HG02798 (cell line): ENCODE data around the gene SIK2.

Source experiments
- ATAC-seq: cut with Tn5 transposase; IDR thresholded peaks from one replicate; pipeline ENCODE4 v1.9.1; 2021; ENCODE audit warnings: mild to moderate bottlenecking; ENCODE audit not compliant: unreplicated experiment, poor library complexity

SIK2 gene

DNA sequence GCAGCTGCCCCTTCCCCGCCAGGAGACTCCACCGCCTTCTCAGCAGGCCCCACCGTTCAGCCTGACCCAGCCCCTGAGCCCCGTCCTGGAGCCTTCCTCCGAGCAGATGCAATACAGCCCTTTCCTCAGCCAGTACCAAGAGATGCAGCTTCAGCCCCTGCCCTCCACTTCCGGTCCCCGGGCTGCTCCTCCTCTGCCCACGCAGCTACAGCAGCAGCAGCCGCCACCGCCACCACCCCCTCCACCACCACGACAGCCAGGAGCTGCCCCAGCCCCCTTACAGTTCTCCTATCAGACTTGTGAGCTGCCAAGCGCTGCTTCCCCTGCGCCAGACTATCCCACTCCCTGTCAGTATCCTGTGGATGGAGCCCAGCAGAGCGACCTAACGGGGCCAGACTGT, 121.3 kb downstream of the SIK2 start:
- ATAC-seq, result no peak

DNA sequence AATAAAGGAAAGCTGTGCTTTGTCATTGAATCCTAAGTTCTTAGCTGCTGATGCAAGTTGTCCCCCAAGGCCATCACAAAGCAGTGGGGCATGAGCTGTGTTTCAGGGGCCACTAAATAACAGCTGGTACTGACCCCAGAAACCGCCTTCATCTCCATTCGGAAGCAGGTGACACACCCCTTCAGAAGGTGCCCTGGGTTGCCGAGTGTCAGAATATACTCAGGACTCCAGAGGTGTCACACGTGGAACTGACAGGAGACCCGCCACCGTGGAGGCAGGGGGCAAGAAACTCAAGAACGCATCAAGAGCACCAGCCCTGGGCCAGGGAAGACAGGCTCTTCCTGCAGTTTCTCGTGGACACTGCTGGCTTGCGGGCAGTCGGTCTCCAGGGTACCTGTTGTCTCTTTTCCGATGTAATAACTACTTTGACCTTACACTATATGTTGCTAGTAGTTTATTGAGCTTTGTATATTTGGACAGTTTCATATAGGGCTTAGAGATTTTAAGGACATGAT, 122.4 kb downstream of the SIK2 start:
- ATAC-seq, result no peak

DNA sequence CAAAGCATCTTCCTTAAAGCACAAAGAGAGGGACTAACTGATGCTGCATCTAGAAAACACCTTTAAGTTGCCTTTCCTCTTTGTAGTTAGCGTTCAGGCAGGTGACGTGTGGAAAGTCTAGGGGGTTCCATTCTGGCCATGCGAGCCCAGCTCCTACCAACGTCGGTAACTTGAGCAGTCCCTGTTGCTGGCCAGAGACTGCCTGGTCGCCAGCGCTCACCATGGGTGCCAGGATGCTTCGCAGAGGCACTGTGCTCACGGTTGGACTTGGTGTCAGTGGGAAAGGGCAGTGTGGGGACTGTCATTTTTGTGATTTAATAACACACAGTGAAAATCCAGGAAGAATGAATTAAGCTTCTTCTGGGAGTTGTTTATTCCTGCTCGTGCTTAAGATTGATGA, 123.4 kb downstream of the SIK2 start:
- no peak for ATAC-seq

DNA sequence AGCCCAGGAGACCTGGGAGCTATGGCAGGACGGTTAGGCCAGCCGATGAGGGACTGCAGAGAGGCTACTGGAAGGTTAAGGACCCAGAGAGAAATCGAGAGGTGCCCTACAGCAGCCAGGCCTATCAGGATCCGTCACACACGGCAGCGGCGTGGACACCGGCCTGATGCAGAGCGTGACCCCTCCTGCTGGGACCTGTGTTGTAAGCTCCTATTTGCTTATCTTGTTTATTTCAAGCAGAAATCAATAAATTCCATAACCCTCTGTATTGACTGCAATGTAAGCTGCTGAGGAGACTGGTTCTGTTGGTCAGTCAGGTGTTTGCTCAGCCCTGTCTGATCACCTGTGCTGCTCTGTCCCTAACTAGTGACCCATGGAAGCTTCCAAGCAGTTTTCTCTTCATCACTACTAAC, 124.1 kb downstream of the SIK2 start:
- no peak for ATAC-seq

DNA sequence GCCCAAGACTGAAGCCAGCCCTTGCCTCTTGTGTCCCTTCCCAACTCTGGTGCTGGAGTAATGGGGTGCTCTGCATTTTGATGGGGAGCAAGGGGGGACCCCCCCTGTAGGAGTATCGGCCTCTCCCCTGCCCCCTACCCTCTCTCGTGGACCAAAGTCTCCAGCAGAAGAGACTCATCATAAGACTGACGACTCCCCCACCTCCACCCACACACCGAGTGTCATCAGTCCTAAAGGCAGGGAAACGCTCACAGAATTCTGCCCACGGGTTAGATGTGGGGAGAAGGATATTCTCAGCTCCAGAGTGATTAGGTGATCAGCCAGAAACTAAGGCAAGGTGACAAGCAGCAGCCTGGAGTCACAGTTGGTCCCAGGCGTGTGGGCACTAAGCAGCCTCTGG, 125.2 kb downstream of the SIK2 start:
- ATAC-seq, result no peak

DNA sequence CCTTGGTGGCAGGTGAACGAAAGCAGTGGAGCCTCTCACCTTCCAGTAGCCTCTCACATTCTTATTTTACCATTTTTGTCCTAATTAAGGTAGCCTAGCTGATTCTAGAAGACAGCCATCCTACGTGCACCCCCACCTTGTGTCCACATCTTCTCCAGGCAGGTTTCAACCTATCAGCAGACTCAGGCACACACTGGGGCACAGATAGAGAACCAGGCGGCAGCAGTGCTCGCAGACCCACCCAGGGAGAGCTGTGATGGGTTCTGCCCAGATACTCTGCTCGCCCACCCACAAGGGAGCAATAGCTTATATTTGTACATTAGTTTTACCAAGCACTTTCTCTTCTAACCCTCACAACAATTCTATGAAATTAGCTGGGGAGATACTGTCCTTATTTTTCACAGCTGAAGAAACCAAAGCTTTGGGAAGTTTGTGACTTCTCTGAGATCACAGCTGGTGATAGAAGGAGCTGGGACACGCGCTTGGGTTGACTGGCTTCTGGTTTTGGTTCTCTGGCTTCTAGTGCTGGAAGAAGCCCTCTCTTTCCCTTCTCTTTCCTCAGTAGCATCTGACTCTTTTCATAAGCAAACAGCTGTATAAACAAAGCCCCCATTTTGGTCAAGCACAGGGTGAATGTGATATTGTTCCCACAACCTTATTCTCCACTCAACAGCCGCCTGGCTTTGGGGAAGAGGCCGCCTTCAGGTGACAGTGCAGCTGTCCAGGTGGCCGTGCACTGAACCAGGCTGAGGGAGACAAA, 127.0 kb downstream of the SIK2 start:
- no peak for ATAC-seq

DNA sequence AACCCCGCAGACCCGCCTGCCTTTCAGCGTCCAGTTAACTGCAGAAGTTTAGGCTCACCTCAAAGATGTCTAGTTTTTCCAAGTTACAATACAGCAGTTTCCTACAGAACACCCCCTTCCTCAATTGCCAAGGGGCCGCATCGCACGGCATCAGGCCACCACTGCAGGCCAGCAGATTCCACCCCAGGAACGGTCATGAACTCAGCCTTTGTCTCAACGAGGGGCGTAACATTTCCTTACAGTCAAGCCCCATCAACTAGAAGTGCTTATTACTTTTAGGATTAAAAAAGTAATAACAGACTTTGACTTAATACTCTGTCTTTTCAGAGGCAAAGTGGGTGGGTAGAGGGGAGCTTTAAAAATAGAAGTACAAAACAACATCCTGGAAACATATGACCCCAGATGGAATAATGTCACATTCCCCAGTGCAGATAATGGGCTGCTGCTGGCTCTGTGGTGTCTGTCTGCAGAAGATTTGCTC, 127.6 kb downstream of the SIK2 start:
- no peak for ATAC-seq

DNA sequence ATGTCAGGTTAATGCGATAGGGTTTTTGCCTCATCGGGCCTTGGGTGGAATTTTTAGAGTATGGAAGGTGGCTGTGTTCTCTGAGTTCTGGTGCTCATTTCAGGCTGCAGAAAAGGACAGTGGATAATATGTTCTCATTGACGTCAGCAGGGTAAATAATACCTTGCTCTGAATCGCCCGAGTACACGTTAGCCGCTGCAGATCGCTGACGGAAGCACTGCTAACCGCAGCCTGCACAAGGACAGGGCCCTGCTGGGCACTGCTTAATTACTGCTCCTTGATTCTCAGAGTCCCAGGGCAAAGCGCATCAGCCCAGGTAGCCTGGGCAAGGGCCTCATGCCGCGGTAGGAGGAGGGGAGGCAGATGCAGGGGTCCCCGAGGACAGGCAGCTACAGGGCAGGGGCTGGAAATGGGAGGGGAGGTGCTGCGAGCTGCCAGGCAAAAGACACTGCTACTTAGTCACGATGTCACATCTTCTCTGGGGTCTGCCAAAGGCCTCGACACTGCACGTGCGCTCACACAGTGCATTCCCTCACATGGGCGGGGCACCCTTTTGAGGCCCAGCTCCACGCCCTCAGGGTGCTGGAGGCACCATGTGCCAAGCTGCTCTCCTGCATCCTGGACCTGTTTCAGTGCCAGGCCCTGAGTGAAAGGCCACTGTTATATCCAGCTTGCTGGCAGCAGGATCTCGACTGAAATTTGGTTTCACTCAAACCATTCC, 128.8 kb downstream of the SIK2 start:
- no peak for ATAC-seq

DNA sequence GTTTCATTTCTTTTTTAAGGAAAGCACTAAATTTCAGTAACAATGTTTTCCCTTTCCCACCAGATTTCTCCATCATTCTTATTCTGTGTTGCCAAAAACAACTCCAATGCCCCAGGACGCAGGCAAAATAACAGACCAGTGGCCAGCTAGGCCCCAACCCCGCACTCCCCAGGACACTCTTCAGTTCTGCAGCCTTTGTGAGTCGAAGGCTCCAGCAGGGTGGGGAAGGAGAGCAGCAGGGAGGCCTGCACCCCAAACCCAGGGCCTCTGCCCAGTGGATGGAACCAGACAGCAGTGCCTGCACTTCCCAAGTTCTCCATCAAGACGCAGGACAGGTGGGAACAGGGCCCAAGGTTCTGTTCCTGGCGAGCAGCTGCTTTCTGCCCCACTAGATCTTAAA, 129.6 kb downstream of the SIK2 start:
- no peak for ATAC-seq

DNA sequence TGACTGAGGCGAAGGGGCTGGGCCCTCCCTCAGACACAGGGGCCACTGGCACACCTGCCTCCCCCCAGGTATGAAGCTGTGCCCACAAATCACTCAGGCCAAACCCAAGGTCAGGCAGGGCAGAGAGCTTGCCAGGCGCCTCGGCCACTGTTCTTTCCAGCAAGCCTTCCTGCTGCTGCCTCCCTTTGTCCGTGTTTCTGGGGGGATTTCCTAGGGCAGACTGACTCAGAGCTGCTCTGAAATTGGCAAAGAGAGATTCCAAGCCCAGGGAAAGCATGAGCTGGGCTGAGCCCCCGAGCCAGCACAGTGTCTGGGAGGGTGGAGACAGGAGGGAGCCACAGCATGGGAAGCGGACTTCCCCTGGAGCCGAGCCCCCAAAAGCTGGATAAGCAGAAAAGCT, 130.8 kb downstream of the SIK2 start:
- no peak for ATAC-seq

DNA sequence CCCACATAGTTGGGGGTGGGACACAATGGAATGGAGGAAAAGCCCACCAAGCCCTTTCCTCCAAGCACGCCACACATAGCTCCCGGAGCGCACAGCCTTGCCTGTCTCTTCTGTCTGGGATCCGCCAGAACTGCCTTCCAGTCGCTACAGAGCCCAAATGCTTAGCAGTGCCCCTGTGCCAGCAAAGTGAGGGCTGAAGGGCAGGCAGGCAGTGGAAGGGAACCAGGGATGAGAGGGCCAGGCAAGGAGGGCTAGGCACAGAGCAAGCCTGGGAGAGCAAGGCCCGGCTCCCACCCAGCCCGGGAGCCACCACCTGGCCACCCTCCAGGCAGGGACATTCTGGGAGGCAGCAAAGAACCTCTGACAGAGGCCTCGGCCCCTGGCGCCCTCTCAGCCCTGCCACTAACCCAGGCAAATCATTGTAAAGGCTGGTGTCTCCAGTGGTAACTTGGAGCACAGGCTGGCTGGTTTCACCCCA, 131.4 kb downstream of the SIK2 start:
- no peak for ATAC-seq

DNA sequence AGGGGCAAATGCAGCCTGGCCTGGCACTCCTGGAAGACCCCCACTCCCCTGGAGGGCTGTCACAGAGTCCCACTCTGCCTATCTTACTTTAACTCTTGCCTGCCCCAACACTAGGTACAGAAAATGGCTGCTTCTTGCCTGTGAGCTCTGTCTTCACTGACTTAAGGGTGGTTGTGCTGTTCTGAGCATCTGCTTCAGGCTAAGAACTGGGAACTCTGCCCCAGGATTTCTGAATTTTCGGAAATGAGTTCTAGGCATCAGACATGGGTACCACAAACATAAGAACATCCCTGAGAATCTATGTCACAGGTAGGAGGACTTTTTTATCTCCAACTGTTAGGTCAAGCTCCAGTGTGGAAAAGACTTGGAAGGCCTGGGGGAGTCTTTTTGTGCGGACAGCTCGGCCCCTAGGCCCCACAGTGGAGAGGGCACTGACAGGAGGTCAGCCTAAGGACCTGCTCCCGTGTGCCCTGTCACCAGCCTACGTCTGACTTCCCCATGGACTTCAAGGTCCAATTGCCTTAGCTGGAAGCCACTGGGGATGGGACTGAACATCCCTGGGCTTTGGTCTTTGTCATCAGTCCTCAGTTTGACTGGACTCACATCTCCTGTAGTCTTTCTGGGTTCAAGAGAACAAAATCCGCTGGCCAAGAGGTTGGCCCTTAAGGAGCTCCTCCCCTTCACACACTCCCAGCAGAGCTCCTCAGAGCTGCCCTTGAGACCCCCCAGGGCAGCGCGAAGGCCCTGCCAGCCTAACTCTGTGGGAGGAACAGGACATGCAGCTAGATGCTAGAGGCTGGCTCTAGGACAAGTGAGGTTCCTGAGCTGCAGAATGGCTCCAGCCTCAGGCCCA, 132.1 kb downstream of the SIK2 start:
- ATAC-seq, result no peak

DNA sequence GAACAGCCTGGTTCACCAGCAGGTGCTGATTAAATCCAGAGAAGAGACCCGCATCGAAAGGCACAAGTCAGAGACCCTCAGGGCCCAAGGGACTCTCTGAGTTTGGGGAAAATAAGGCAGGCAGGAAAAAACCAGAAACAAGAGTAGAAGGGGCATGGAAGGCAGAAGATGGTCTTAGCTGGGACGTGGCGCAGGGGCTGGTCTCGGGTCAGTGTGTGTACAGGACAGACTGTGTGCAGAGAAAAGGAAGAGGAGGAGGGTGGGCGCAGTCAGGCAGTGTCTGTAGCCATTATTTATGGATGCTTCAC, 132.7 kb downstream of the SIK2 start:
- ATAC-seq, result no peak

DNA sequence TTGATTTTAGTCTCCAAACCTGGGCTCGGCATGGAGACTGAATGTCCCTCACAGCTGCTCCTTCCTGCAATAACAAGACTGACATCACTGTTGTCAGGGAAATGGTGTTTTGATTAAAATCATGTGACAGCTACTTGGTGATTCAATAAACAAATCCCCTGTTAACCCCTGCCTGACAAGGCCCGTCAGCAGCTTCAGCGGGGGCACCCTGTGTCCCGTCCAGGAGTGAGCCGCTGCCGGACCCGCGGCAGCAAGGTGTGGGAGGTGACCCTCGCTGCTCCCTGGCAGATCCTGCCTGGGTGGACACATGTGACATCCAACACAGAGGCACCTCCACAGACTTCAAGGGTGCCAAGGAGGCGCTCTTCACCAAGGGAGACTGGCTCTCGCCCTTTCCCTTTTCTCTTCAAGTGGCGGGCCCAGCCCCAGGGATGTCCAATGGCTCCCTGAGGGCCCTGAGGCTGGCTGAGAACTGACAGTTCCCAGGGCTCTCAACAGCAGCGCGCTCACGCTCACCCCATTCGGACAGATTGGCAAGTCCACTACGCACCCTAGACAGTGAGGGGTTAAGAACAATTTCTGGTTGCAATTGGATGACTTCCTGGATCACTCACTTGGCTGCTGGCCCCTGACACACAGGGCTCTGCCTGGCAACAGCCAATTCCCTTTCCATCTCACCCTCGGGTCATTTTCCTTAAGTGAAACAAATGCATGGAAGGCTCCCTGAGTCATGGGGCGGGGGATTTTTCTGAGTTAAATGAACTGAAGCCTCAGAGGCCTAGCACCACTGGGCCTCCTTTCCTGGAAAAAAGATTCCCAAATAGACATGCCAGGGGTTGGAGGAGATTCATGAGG, 133.2 kb downstream of the SIK2 start:
- ATAC-seq, result no peak

DNA sequence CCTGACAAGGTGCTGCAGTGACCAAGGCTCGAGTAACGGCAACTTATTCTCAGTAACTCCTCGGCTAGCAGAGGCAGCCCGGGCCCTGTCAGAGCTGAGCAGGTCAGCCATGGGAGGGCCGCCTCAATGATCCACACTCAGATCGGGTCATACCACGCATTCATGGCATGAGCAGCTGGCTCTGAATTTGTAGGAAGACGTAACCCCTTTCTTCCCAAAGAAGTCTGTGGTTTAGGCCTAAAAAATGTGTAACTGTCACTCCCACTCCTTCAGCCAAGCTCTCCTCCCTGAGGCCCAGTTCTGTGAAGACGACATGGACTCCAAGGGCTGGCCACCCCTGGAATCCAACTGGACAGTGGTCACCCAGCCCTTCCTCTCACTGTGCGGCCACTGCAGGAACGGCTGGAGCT, 133.9 kb downstream of the SIK2 start:
- no peak for ATAC-seq

DNA sequence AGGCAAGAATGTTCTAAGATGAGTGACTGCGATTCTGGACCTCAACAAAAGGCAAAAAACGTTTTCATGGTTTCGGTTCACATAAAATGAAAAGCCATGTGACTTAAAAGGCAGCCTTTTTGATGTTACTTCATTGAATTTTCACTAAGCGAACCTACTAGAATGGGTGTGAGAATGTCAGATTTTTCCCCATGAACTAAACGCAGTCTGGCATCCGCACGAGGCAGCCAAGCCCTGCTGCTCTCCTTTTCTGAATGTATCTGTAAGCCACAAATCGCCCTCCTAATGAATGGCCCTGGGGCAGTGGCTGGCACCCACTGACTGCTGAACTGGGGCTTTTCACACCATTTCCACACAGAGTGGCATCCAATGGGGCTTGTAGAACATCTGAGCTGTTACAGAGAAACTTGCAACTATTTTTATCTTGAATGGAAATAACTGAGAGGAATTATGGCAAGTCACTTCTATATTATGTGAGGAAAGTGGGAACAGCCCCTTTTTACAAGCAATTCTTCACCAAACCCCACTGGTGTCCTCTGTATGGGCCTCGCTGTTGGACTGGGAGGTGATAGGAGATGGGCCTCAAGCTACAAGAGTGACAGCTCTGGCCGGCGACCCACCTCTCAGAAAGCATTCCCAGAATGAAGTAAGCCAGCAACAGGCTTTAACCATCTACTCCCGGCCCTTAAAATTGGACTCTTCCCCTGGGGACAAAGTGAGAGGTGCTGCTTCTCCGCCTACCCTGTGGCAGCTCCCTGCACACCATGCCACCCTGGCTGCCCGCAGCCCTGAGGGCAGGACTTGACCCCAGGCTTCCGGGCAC, 134.6 kb downstream of the SIK2 start:
- no peak for ATAC-seq

DNA sequence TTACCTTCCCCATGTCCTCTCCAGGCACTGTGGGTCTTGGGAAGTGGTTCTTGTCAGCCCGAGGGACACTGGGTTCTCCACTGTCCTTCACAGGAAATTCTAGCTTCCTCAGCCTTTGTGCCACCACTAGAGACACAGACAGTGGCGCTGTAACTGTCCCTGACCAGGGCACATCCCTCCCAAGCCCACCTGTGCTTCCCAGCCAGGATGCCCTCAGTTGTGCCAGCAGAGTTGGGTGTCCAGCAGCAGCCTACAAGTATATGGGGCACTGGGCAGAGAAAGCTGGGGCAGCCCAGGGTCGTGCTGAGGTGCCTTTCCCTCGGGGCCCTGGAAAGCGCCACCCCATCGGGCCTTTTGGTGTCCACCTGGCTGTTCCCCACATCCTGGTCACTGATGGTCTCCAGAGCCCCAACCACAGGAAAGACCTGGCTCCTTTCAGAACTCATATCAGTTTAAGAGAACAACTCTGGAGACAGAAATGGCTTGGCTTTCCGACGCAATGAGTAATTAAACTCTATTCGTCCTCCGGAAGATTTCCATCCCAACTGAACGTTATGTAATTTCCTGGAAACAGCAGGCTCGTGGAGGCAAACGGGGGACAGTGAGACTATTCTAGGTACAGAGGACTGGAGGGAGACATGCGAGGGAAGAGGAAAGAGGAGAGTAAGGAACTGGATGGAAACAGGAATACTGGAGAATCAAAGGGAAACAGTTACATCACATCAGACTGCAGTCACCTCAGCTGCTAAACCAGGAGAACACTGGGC, 135.4 kb downstream of the SIK2 start:
- ATAC-seq, result no peak

DNA sequence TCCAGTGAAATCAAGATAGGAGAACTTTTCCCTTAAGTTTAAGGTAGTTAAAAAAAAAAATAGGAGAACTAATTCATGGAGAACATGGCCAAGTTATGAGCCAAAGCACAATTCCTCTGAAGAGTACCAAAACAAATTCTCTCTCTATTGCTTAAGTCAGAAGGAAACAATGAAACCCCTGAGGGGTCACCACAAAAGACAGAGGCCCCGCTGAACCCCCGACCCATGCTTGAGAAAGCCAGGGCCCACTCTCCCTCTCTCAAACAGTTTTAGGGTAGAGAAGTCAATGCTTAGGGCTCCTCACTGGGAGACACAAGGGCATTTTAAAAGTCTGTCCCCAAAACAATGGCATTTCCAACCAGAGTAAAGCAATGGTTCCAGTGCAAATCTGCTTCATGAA, 137.1 kb downstream of the SIK2 start:
- ATAC-seq, result no peak
